ENCODE measurements around the gene ACP1. TPM values are rescaled to one million over a fixed set of nuclear protein-coding genes. Genes with fewer than 3 reads are reported as not detected.

ACP1 gene
- total and polyA plus RNA-seq, 2 of the 8 experiments (the other 6 are each of a cell fraction or from before 2014, with no cell fraction given), result 115 to 155 TPM

DNA sequence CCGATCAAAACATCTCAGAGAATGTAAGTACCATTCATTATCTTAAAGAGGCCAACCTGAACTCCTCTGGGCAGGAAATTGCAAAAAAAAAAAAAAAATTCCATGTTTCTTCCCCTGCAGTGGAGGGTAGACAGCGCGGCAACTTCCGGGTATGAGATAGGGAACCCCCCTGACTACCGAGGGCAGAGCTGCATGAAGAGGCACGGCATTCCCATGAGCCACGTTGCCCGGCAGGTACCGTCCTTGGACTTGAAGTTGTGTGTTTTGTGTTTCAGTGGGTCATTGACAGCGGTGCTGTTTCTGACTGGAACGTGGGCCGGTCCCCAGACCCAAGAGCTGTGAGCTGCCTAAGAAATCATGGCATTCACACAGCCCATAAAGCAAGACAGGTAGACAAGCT is 7.2 kb downstream of the ACP1 start:
- H3K14ac ChIP-seq (ENCODE audit: insufficient read length), result no peak overlapping the region
- H3K79me2 ChIP-seq (ENCODE audit: control insufficient read depth in 1 of 2, insufficient read depth in 2 of 2, low read length in 2 of 2), result peaks cover 31 to 98% of the 10 kb centered on the region in 2 experiments
- H4K20me1 ChIP-seq (replicated peaks in 1 of 2; ENCODE audit: control insufficient read depth in 1 of 2, insufficient read depth in 2 of 2, low read length in 2 of 2), result peaks cover 30 to 38% of the 10 kb centered on the region in 2 experiments
- no peaks in the 10 kb centered on the region for H3K27me3 ChIP-seq (replicated peaks in 1 of 4; ENCODE audit: control insufficient read depth in 3 of 4, extremely low read depth in 1 of 4, insufficient read depth in 3 of 4, low read length in 3 of 4)
- H4K8ac ChIP-seq (ENCODE audit: extremely low read depth, insufficient read depth, low read length), result no peak overlapping the region; the same call in 1 of the 2 replicates
- ChIA-PET CTCF (ENCODE audit: partially characterized antibody) (interaction anchor here (0.8 to 3.8 kb wide), 5 partner anchors 12 to 91 kb away, joined by 3 to 28 read pairs (median 4); no protein-coding TSS in a partner anchor), POLR2A (ENCODE audit: partially characterized antibody) (interaction anchor here (0.7 to 1.7 kb wide), 4 partner anchors 10 to 247 kb away, joined by 3 to 5 read pairs (median 3); no protein-coding TSS in a partner anchor)
- WGBS, 2 experiments (ENCODE audit: extremely low coverage in 1 of 2, insufficient coverage in 1 of 2, insufficient read length in 1 of 2, insufficient replicate concordance in 2 of 2, low coverage in 1 of 2, low lambda C conversion rate in 2 of 2, missing lambda C conversion rate in 1 of 2), result 92% methylated on average over 12 of the region's 12 CpGs; no CpG with 5 or more reads in 1 of the 2 experiments
- H3K36me3 ChIP-seq (ENCODE audit: control insufficient read depth in 2 of 4, insufficient read depth in 4 of 4, low read length in 3 of 4), result peaks cover 7 to 41% (median 14%) of the 10 kb centered on the region in 4 experiments; a peak in 7 of 8 replicates
- FAIRE-seq, result no peak
- H2BK120ac ChIP-seq (replicated peaks; ENCODE audit: low read depth, low read length), result no peak overlapping the region
- no peak overlapping the region for H2BK5ac ChIP-seq (ENCODE audit: low read depth, low read length)
- H2AK5ac ChIP-seq (ENCODE audit: low read depth, low read length), result no peak overlapping the region; the same call in 1 of the 2 replicates
- H3K4me3 ChIP-seq (ENCODE audit: extremely low read depth in 1 of 4, insufficient read depth in 2 of 4, low read depth in 3 of 4, low read length in 4 of 4), result no peak overlapping the region
- H2BK20ac ChIP-seq (ENCODE audit: low read length), result no peak overlapping the region
- H3K23ac ChIP-seq (ENCODE audit: insufficient read length), result no peak overlapping the region
- H3K4me1 ChIP-seq (replicated peaks in 1 of 4; ENCODE audit: control insufficient read depth in 3 of 4, insufficient read depth in 4 of 4, low read length in 3 of 4), result no peaks in the 10 kb centered on the region
- H3K9ac ChIP-seq (replicated peaks in 1 of 4; ENCODE audit: extremely low read depth in 1 of 4, low read depth in 3 of 4, low read length in 3 of 4), result no peak overlapping the region
- H3K4ac ChIP-seq (replicated peaks; ENCODE audit: insufficient read length, low read depth, low read length), result no peak overlapping the region
- H3K27ac ChIP-seq (ENCODE audit: low read depth, low read length), result no peak overlapping the region
- peaks cover 13% of the 10 kb centered on the region for H3K79me1 ChIP-seq (ENCODE audit: low read depth, low read length)
- H3K4me2 ChIP-seq (ENCODE audit: insufficient read depth in 1 of 2, low read depth in 2 of 2, low read length in 2 of 2), result no peak overlapping the region
- H2BK12ac ChIP-seq (ENCODE audit: low read depth, low read length), result no peak overlapping the region
- no peaks in the 10 kb centered on the region; the same call in 1 of the 2 replicates for H3K23me2 ChIP-seq (ENCODE audit: low read depth, low read length)
- no peak overlapping the region for H4K5ac ChIP-seq (ENCODE audit: insufficient read length, low read depth, low read length)
- H3K9me3 ChIP-seq (ENCODE audit: insufficient read depth in 2 of 2, low read depth in 1 of 2, low read length in 1 of 2), result no peaks in the 10 kb centered on the region
- DNase-seq (ENCODE audit: low read depth in 1 of 2, low spot score in 2 of 2), result no peak
- no peak overlapping the region for H3K18ac ChIP-seq (ENCODE audit: extremely low read depth, low read length)
- H3K56ac ChIP-seq (replicated peaks; ENCODE audit: insufficient read length, low read depth, low read length), result no peak overlapping the region
- no peak overlapping the region for H2BK15ac ChIP-seq (ENCODE audit: low read length)
- no peak overlapping the region for H2AFZ ChIP-seq (ENCODE audit: low read length)
- H4K91ac ChIP-seq (replicated peaks; ENCODE audit: insufficient read length, low read length), result no peak overlapping the region
- TF ChIP-seq, protein P1, sequence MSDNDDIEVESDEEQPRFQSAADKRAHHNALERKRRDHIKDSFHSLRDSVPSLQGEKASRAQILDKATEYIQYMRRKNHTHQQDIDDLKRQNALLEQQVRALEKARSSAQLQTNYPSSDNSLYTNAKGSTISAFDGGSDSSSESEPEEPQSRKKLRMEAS (IDR thresholded peaks at IDR 0.05), result no peak
- TF ChIP-seq JUN (IDR thresholded peaks at IDR 0.05; ENCODE audit: low read depth, low read length), result no peak
- no peak for TF ChIP-seq SRF (IDR thresholded peaks at IDR 0.05; ENCODE audit: low read depth, low read length)
- no peak for TF ChIP-seq FOSL1 (IDR thresholded peaks at IDR 0.05; ENCODE audit: insufficient read depth, low read depth, low read length)
- TF ChIP-seq, protein P2, sequence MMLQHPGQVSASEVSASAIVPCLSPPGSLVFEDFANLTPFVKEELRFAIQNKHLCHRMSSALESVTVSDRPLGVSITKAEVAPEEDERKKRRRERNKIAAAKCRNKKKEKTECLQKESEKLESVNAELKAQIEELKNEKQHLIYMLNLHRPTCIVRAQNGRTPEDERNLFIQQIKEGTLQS (IDR thresholded peaks at IDR 0.05; ENCODE audit: insufficient read depth, low read depth, low read length), result no peak
- TF ChIP-seq EGR1 (IDR thresholded peaks at IDR 0.05; ENCODE audit: borderline replicate concordance, low read depth, low read length), result no peak
- TF ChIP-seq, protein P3, sequence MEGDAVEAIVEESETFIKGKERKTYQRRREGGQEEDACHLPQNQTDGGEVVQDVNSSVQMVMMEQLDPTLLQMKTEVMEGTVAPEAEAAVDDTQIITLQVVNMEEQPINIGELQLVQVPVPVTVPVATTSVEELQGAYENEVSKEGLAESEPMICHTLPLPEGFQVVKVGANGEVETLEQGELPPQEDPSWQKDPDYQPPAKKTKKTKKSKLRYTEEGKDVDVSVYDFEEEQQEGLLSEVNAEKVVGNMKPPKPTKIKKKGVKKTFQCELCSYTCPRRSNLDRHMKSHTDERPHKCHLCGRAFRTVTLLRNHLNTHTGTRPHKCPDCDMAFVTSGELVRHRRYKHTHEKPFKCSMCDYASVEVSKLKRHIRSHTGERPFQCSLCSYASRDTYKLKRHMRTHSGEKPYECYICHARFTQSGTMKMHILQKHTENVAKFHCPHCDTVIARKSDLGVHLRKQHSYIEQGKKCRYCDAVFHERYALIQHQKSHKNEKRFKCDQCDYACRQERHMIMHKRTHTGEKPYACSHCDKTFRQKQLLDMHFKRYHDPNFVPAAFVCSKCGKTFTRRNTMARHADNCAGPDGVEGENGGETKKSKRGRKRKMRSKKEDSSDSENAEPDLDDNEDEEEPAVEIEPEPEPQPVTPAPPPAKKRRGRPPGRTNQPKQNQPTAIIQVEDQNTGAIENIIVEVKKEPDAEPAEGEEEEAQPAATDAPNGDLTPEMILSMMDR (IDR thresholded peaks at IDR 0.05; ENCODE audit: control extremely low read depth in 1 of 3, insufficient read depth in 1 of 3, low read depth in 1 of 3, low read length in 3 of 3), result no peak
- TF ChIP-seq RFX5 (IDR thresholded peaks at IDR 0.05; ENCODE audit: borderline replicate concordance, low read depth, low read length), result no peak
- no peak for TF ChIP-seq ZNF274 (IDR thresholded peaks at IDR 0.05; ENCODE audit: borderline replicate concordance, extremely low read depth, low read length)
- no peak for TF ChIP-seq YY1 (IDR thresholded peaks at IDR 0.05; ENCODE audit: low read depth, low read length)

Measured in H1 (cell line).